ENCODE results near the gene GLS.
A peak's percentile ranks its signal among the peaks of the same experiment; 100 is the strongest.
"Not testable (repeated sequence)": the region's sequence is repeated elsewhere in the genome, so short reads cannot be mapped to it uniquely, and the experiment has no call there.

The GLS gene

DNA sequence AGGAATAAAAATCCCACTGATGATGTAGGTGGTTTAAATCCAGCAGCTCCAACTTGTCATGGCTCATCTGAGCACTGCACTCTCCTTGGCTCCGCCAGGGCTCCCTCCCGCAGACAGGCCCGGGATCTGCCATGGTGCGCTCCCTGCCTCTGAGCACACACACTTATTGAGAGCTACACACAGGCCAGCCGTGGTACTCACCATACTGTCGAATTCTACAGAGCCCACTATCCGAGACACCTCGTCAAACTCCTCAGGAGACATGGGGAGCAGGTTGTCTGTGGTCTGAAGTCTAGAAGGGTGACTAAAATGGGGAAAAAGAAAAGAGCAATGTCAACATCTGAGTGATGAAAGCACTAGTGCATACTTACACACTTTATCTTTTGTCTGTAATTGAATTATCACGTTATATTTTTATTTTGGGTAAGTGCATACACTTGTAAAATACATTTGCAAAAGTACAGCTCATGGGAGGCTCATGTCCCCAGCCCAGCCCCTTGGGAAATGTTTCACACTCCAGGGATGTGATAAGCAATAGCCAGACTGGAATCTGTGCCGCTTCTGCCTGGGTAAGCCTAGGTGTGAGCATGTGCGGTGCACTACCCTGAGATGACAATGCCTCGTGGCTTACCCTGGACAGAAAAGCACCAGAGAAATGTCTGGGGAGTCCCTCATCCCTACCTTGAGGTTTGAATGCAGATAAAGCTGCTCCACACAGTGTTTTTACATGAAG is 94.2 kb downstream of the GLS start:
- no peak for DNase-seq

DNA sequence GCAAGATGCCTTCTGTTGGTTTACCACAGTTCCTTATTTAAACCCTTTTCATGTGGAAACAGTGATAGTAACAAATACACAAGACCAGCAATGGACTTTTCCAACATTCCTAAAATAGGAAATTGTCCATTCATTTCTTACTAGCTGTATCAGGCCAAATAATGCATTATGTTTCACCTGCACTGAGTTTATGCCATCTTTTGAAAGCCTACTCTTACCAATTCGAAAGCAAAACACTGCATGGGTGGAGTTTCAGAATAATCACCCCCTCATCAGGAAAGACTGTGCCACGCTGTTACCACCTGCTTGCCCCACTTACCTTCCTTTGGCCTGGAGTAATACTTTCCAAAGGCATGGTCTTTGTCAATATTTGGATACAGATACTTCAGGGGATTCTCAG is 95.9 kb downstream of the GLS start:
- no peak for DNase-seq

DNA sequence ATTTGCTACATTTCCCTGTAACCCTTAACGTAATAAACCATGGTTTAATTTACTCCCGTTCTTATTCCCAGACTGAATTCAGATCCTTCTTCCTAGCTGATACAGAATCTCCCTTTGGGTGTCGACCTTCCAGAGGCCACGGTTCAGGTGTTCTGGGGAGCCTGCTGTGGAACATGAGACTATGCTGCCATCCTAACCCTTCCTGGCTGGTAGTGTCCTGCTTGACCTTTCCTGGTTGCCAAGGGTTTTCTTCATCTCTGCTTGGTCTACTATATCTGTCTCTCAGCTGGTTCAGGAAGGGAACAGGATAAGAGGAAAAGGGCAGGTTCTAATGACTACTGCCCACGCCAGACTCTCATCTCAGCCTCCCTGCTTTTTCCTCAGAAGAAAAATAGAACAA is 96.9 kb downstream of the GLS start:
- DNase-seq: no peak

DNA sequence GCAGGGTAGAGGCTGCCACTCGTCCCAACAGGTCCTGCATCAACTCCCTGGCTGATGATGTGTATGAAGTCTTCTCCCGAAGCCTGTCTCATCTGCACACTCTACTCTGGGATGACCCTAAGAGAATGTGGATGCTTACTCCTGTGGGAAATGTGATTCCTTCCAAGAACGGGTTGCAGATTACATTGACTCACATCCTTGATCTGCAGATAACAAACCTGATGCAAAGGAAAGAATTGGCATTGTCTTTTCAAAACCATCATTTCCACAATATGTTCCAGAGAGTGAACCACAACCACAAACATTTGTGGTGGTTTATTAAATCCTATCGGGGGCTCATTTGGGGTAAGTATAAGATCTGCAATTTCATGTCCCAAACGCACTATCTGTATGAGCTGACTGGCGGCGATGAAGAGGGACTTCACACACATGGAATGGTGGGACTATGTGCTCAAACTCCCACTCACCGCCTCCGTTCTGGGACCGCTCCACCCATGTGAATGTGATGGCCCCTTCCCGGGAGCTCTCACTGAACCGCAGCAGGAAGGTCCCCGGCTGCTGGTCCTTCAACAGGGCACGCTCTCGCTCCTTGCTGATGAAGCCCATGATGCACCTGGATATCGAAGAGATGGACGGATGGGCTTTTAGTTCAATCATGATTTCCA is 97.9 kb downstream of the GLS start:
- DNase-seq: no peak

DNA sequence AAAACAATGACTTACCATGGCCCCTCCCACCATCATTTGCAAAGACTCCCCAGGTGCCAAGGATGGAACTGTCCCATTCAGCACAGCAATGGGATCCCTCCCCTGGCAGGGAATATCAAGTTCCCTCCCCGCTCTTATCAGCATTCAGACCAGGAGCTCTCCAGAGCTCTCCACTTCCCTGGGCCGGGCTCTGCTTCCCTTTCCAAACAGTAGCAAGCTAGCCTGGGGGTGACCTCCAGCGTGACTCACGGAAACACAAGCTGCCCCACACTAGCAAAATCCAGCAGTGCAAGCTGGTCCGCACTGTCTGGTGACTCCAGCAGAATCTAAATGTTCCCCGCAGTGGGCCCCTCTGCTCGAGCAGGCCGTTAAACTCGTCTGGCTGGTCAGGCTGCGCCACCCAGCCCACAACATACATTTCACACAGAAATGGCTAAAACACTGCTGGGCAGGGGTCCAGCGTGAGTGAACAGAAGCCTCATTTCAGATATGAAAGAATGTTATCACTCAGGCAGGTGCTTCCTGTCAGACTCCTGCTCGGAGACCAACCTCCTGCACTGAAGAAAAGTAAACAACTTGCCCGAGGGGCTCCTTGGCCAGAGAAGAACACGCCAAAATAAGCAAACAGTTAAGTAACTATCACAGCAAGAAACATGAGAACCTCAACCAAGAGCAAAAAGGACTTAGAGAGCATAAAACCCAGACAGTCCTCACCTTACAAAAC is 99.4 kb downstream of the GLS start:
- DNase-seq: peak; percentile 78

DNA sequence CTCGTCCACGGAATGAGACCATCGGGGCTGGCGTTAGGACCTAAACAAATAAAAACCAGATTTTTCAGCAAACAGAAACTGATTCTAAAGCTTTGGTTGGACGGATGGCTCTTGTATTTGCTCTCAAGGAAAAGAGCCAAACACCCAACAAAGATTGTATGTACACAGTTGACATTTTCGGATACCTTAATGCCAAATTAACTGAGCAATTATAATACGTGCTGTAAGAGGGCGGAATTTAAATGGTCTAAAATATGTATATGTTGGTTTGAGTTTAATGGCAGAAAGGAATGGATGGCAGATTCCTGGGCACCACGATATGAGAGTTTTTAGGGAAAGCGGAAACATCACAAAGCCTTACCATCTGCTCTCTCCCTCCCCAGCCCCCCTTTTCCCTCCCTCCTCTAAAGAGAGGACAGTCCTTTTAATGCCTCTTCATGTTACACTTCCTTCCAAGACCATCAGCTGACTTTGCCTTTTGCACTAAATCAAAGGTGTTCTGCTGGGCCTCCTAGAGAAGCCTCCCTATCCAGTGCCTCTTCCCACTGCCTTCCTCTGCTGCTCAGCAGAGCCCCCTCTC is 100.1 kb downstream of the GLS start:
- DNase-seq: no peak

DNA sequence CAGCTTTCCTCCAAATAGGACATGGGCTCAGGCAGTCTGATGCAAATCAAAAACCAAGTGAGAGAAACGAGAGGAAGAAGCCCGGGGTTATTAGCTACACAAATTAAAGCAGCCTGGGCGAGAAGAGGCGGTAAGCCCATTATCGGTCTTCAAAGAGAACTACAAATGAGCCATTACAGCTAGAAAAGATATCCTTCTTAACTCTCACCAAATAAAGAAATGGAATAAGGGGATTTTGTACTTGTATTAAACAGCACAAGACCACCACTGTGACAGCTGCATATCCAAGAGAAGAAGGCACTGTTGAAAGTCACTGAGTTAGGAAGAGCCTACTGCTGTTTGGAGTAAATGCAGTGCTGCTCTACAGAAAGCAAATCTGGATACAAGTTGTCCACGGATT is 100.7 kb downstream of the GLS start:
- no peak for DNase-seq

DNA sequence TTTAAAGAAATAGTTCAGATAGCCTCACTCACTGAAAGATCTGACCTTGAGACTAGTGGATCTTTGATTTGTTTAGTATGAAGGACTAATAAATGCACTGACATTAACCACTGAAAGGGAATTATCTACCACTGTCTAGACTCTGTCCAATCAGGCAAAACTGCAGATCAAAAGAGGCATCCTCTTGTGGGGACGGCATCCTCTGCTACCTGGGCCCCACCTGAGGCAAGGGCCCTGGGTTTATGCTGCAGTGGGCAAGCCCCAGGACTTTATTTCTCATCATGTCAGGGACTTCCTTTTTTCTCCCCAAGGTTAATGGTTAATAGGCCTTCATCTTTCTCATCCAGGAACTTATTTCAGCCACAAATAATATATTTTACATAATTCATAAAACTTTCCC is 101.1 kb downstream of the GLS start:
- DNase-seq: no peak

DNA sequence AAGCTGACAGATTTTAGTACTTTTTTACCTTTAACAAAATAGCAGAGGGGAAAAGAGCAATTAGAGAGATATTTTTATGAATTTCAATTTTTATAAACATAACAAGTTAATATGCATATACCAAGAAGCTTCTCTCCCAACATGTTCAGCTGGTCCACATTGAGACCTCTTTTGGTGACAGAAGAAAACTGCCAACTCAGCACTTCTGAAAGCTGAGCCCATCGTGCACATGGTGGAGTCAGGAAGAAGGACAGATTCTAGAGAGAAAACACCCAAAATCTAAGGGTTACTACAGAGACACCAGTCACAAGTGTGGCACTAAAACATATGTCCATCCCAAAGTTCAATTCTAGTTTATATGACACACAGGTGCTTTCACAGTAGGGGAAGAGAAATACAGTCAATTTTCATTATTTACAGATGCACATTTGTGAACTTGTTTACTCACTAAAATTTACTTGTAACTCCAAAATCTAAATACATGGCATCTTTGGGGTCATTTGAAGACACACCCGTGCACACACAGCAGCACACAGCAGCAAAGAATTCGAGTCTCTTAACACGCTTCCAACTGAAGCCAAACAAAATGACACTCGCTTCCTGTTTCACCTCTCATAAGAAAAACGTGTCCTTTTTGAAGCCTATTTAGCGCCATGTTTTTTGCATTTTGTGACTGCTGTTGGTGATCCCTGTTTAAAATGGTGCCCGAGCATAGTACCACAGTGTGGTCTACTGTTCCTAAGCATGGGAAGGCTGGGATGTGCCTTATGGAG is 101.8 kb downstream of the GLS start:
- DNase-seq: no peak

DNA sequence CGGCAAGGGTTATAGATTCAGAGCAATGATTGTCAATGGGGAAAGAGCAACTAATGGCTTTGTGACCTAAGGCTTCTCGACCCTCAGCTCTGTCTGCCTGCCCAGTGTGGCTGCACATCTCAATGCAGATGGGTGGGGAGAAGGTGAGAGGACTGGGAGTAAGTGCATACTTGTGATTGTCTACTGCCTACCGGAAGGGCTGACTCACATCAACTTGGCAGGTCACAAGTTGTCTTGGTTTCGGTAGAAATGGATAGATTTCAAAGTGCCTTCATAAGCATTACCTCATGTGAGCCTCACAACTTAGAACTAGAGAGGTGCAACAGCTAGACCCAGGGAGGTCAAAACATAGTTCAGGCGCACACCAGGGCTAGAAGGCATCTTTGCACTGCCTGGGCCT is 104.0 kb downstream of the GLS start:
- no peak for DNase-seq

DNA sequence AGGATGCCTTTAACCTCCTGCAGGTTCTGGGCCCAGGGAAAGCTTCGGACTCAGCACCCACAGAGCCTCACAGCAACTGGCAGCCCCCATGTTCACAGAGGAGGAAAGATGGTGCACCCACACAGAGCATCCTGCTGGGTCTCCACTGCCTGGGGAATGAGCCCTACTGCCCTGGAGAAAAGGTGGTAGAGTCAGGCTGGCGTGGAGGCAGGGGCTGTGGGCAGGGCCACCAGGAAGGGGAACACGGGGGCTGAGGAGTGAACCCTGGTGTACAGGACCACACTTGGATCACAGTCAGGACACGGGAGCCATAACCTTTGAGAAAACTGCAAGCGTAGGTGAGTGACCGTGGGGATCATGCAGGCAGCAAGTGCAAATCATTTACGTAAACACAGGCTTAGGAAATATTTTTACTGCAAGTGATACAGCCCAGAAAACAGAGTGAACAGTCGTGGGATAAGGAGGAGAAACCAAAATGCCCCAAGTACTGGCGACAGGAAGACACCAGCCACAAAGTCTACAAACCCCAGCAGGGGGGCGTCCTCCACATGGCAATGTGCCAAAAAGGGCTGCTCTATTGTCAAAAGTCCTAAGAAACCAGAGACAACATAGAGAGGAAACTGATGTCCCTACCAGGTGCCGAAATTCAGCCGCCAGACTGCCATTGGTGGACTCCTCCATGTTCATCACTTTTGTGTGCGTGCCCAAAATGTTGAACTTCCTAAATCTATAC is 105.8 kb downstream of the GLS start:
- no peak for DNase-seq

DNA sequence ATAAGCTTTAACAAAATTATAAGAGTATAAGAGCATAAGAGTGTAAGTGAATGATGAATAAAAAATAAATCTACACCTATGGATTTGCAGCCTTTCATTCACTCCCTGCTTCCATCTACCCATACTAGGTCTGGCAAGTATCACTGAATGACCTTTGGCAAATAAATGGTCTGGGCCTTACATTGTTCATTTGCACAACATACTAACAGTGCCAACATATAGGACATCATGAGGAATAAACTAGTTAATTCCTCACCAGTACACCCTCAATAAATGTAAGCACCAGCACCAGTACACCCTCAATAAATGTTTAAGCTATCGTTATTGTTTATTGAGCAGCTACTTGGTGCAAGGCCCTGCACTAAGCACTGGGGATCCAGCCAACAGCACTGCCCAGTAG is 106.5 kb downstream of the GLS start:
- DNase-seq: no peak

DNA sequence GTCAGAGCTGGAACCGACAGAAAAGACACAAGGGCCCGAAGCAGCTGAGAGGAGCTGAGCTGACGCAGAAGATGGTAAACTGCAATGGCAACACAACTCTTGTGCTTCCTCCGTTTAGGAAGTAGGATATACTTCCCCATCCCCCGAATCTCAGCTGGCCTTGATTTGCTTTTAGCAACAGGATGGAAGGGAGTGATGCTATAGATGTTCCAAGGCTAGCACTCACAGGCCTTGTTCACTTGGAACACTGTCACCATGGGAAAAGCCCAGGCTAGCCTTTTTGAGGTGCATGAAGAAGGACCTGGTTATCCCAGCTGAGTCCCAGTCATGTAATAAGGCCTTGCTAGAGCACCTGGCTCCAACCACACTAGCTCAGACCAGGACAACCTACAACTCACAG is 107.3 kb downstream of the GLS start:
- DNase-seq: no peak

DNA sequence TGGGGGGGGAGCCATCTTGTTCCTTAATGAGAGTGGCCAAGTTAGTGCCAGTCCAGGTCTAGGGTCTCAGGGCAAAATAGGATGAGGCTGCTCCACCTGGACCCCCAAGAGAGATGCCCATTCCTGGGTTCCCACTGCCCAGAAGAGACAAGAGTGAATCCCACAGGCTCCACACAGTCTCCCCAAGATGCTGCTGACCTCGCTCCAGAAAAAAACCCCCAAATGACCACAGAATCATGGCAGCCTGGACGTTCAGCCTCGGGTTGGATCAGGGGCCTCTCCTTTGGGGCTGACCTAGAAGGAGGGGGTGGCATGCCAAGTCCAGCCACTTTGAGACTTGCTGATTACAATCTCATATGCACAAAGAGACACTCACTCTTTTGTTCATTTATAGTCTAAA is 108.3 kb downstream of the GLS start:
- no peak for DNase-seq

DNA sequence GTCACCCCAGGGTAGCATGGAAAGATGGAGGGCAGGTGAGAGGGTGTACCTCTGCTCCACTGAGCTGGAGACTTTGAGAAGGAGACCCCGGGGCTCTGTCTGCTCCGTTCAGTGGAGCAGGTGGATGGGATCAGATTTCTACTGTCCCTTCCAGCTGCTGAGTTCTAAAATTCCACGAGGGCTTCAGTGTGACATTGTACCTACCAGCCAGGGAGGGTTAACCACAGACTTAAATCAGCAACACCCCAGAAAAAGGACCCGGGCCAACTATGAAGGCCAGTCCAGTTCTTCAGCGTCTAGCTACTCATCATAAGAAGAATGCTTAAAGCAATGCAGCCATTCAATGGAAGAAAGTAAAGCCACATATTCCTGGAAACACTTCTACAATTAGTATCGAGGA is 109.5 kb downstream of the GLS start:
- DNase-seq: no peak

DNA sequence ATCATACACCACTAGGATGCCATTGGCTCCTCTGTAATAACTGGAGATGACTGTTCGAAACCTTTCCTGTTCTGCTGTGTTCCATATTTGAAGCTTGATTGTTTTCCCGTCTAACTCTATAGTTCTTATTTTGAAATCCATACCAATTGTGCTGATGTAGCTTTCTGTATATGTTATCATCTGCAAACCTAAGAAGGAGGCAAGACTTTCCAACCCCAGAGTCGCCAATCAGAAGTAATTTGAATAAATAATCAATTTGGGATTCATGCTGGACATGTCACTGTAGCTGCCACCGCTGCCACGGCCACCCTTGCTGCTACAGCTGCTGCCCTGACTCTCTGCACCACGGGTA is 112.6 kb downstream of the GLS start:
- DNase-seq: no peak

DNA sequence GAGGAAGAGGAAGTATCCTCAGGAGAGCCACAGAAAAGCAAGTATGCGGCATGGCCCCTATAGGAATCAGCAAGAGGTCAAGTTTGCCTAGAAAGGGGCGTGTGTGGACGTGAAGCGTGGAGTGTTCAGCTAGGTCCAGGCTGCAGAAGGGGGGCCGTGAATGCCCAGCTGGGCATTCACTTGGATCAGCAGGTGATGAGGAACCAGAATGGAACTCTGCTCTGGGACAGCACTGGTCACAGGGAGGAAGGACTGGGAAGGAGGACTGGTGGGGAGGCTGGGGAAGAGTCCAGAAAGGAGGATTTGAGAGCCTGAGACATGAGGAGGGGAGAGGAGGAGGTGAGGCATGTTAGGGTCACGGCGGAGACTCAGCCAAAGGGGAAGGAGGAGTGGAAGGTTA is 113.5 kb downstream of the GLS start:
- DNase-seq: no peak

DNA sequence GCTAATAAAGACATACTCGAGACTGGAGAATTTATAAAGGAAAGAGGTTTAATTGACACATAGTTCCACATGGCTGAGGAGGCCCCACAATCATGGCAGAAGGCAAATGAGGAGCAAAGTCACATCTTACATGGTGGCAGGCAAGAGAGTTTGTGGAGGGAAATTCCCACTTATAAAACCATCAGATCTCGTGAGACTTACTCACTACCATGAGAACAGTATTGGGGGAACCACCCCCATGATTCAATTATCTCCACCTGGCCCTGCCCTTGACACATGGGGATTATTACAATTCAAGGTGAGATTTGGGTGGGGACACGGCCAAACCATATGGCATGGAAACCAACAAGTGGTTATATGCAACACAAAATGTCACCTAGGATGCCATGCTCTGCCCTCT is 114.7 kb downstream of the GLS start:
- DNase-seq: not testable (repeated sequence)

DNA sequence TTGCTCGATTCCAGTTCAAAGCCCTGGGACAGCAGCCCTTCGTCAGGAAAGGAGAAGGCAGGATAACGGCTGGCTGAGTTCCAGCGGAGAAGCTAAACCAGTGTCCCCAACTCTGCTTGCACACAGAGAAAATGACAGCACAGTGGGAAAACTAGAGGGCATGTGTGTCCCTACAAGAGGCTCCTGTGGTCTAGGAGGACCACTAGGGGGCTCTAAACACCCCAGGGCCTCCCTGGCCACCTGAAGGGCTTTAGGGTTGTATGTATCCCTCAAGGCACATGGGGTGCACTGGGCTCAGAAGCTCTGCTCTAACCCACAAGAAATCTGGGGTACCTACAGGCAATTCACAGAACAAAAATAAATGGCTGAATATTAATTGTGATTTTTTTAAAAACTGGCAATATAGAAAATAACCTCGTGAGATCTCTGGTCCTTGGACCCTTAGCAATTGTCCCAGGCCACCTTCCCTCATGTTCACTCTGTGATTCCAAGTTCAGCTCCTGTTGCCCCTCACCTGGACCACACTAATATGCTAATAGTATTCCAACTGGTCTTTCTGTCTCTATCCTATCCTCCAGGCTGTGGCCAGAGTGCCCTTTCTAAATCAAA is 115.8 kb downstream of the GLS start:
- no peak for DNase-seq

DNA sequence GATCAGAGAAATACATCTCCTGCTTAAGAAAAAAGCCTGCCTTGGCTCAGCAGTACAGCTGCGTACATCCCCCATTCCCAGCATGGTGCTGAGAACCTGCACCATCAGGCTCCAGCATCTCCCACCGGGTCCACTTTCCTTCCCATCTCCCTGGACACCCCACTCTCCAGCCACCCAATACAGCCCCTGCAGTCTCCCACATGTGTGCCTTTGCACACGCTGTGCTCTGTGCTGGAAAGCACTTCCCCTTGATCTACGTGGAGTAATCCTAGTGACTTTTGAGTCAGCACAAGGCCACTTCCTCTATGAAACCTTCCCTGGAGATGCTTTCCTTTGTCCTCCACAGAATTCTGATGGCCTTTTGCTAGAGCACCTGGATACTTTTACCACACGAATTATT is 116.3 kb downstream of the GLS start:
- DNase-seq: no peak

DNA sequence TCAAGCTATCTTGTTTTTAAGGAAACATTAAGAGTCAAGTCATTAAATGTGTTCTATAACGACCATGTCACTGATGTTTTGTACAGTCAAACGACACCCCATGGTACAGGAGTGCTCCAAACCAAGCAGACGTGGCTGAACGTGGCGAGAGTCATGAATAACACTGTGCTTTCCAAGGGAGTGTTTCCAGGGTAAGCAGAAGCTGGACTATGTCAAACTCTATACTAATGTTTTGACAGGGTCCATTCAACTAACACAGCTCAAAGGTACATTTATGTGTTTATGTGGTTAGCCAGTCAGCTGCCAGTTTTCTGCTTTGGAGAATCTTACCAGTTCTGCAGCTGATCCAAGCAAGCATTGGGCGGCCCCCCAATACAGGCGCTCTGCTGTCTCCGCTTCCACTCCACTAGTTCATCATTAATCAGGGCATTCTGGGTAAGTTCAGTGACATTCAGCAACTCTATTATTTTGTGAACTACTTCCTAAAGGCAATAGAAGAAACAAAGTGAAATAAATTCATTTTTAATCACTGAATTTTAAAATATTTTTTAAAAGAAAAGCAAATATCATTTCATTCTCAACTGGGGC is 117.0 kb downstream of the GLS start:
- no peak for DNase-seq

DNA sequence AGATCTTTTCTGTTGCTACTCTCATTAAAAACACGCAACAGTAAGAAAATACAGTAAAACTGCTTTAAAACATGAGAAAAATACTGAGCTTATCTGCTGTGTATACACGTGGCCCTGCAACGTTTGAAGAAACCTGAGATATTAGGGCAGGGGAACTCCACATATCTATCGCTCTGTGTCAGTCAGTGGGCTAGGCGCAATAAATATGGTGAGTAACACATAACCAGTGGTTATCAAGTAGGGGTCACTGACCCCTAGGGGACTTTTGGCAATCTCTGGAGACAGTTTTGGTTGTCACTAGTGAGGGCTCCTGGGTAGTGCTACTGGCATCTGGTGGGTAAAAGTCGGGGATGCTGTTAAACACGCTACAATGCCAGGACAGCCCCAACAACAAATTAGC is 118.4 kb downstream of the GLS start:
- DNase-seq: no peak
